Fibroblast of peridontal ligament (primary cell): ENCODE measurements around the gene FLACC1.
"Not testable (repeated sequence)": the region's sequence is repeated elsewhere in the genome, so short reads cannot be mapped to it uniquely, and the experiment has no call there.

Source experiments
- DNase-seq: peaks from one replicate; pipeline ENCODE4 v3.0.0-alpha.2; 2010; ENCODE audit errors: extremely low read depth

The FLACC1 gene

GRCh38 chr2:201349601-201350000, 7.5 kb downstream of the FLACC1 start:
- DNase-seq = no peak

- DNase-seq = no peak
Observed at GRCh38 chr2:201348758-201349157, 8.4 kb downstream of the FLACC1 start.

GRCh38 chr2:201347138-201347537, 10.0 kb downstream of the FLACC1 start:
- no peak for DNase-seq

- no peak for DNase-seq
Observed at GRCh38 chr2:201345625-201346213, 11.4 kb downstream of the FLACC1 start.

- DNase-seq = no peak
Observed at GRCh38 chr2:201344663-201345366, 12.3 kb downstream of the FLACC1 start.

- no peak for DNase-seq
Observed at GRCh38 chr2:201343559-201343958, 13.6 kb downstream of the FLACC1 start.

GRCh38 chr2:201342923-201343322, 14.2 kb downstream of the FLACC1 start:
- DNase-seq = no peak

- DNase-seq = no peak
Observed at GRCh38 chr2:201329409-201329808, 27.7 kb downstream of the FLACC1 start.

GRCh38 chr2:201327678-201328077, 29.5 kb downstream of the FLACC1 start:
- no peak for DNase-seq

GRCh38 chr2:201322772-201323171, 34.4 kb downstream of the FLACC1 start:
- no peak for DNase-seq

- DNase-seq = no peak
Observed at GRCh38 chr2:201320701-201321100, 36.4 kb downstream of the FLACC1 start.

GRCh38 chr2:201320257-201320656, 36.9 kb downstream of the FLACC1 start:
- no peak for DNase-seq

- no peak for DNase-seq
Observed at GRCh38 chr2:201319511-201319910, 37.6 kb downstream of the FLACC1 start.

- no peak for DNase-seq
Observed at GRCh38 chr2:201313362-201313761, 43.8 kb downstream of the FLACC1 start.

GRCh38 chr2:201308914-201309313, 48.2 kb downstream of the FLACC1 start:
- no peak for DNase-seq

- no peak for DNase-seq
Observed at GRCh38 chr2:201307876-201308275, 49.3 kb downstream of the FLACC1 start.

- DNase-seq = not testable (repeated sequence)
Observed at GRCh38 chr2:201299929-201300328, 57.2 kb downstream of the FLACC1 start.

- DNase-seq = no peak
Observed at GRCh38 chr2:201298462-201299052, 58.6 kb downstream of the FLACC1 start.

- DNase-seq = not testable (repeated sequence)
Observed at GRCh38 chr2:201290457-201291148, 66.5 kb downstream of the FLACC1 start.

GRCh38 chr2:201285499-201285898, 71.6 kb downstream of the FLACC1 start:
- peak; percentile 35 for DNase-seq

GRCh38 chr2:201280191-201281040, 76.7 kb downstream of the FLACC1 start:
- DNase-seq = no peak

- no peak for DNase-seq
Observed at GRCh38 chr2:201279079-201279478, 78.1 kb downstream of the FLACC1 start.
